RPMI7951 (cell line): ENCODE data around the gene TADA3. TPM values are rescaled to one million over a fixed set of nuclear protein-coding genes. Genes with fewer than 3 reads are reported as not detected.

ENCODE experiments used
- total RNA-seq: library from RNA; depleted of rRNA; stranded (reverse); fragments of >200 nt; shearing (Covaris generic); gene quantifications from 2 replicates; pipeline ENCODE4 v1.2.3, GENCODE V29; 2014; rRNA removed

Gene TADA3
- total RNA-seq, 1 experiment from 2014 or later = 99.1 TPM

Other genes with a start within 250 kb of the TADA3 start
- not detected in 2 replicates for gene LHFPL4, start 238.7 kb downstream of the TADA3 start, total RNA-seq
- 34.9 and 38.7 TPM in 2 replicates for gene MTMR14, start 143.0 kb downstream of the TADA3 start, total RNA-seq
- not detected in 2 replicates for gene CPNE9, start 88.6 kb downstream of the TADA3 start, total RNA-seq
- gene BRPF1, start 60.7 kb downstream of the TADA3 start, total RNA-seq = 14.2 and 15.2 TPM in 2 replicates
- gene OGG1, start 42.5 kb downstream of the TADA3 start, total RNA-seq = 31.2 and 34.4 TPM in 2 replicates
- 40.4 and 46.9 TPM in 2 replicates for gene CAMK1, start 22.5 kb downstream of the TADA3 start, total RNA-seq
- 254 and 426 TPM in 2 replicates for gene ARPC4, start 609 bp upstream of the TADA3 start, total RNA-seq
- 4.7 and 7.4 TPM in 2 replicates for gene TTLL3, start 17.8 kb upstream of the TADA3 start, total RNA-seq
- gene RPUSD3, start 51.5 kb upstream of the TADA3 start, total RNA-seq = 47.5 and 49.5 TPM in 2 replicates
- not detected in 2 replicates for gene CIDEC, start 87.8 kb upstream of the TADA3 start, total RNA-seq
- gene JAGN1, start 98.1 kb upstream of the TADA3 start, total RNA-seq = 34.7 and 36.8 TPM in 2 replicates
- not detected in 2 replicates for gene IL17RE, start 110.4 kb upstream of the TADA3 start, total RNA-seq
- gene IL17RC, start 124.6 kb upstream of the TADA3 start, total RNA-seq = 23.2 and 25.8 TPM in 2 replicates
- 32.1 and 38.9 TPM in 2 replicates for gene CRELD1, start 141.4 kb upstream of the TADA3 start, total RNA-seq
- 0.98 and 1.2 TPM in 2 replicates for gene PRRT3, start 159.9 kb upstream of the TADA3 start, total RNA-seq
- gene EMC3, start 194.4 kb upstream of the TADA3 start, total RNA-seq = 56.0 and 59.1 TPM in 2 replicates
- gene FANCD2, start 234.0 kb upstream of the TADA3 start, total RNA-seq = 32.3 and 37.5 TPM in 2 replicates